Muscle layer of colon (tissue), 2 donors: Measurements from ENCODE around the gene RANBP9.

Experiments
- H3K27ac ChIP-seq: one replicate; pipeline ENCODE4 v1.7.0; 2013; ENCODE audit warnings: low read depth, mild to moderate bottlenecking, low read length, moderate library complexity
- H3K27me3 ChIP-seq, 2 donors: one replicate each; pipeline ENCODE4 v1.7.0; 2013; ENCODE audit warnings: low read length in 2 of 2, mild to moderate bottlenecking in 2 of 2; ENCODE audit not compliant: insufficient read depth in 2 of 2, control insufficient read depth in 1 of 2
- H3K36me3 ChIP-seq: one replicate; pipeline ENCODE4 v1.7.0; 2013; ENCODE audit warnings: mild to moderate bottlenecking, low read length; ENCODE audit not compliant: insufficient read depth
- H3K4me1 ChIP-seq: one replicate; pipeline ENCODE4 v1.7.0; 2013; ENCODE audit warnings: mild to moderate bottlenecking, low read length; ENCODE audit not compliant: insufficient read depth
- H3K4me3 ChIP-seq, 2 donors: one replicate each; pipeline ENCODE4 v1.7.0; 2013; ENCODE audit warnings: low read length in 2 of 2, low read depth in 1 of 2, mild to moderate bottlenecking in 1 of 2, moderate library complexity in 1 of 2
- H3K9ac ChIP-seq: one replicate; pipeline ENCODE4 v1.7.0; 2013; ENCODE audit warnings: low read length
- H3K9me3 ChIP-seq: one replicate; pipeline ENCODE4 v1.7.0; 2013; ENCODE audit warnings: mild to moderate bottlenecking, low read length
- donor health status: abdominal sarcoma.
- donor health status: Adenocarcinoma of cecum.

The RANBP9 gene

GRCh38 chr6:13711733-13712598, at the start of gene RANBP9:
Gene RANBP9, minus strand, starts transcription at chr6:13711835. Its CDS starts 330 bp downstream, at chr6:13711505.
- Histone ChIP-seq H3K9me3 (no peaks in the 10 kb centered on the region), H3K27me3 (no peaks in the 10 kb centered on the region), H3K9ac (peak within 1 kb of the TSS; percentile 95), H3K27ac (peak within 1 kb of the TSS; percentile 88), H3K4me3 (peak within 1 kb of the TSS; percentile 90 to 92), H3K4me1 (peaks cover 26% of the 10 kb centered on the region), H3K36me3 (no peaks in the 10 kb centered on the region)

DNA sequence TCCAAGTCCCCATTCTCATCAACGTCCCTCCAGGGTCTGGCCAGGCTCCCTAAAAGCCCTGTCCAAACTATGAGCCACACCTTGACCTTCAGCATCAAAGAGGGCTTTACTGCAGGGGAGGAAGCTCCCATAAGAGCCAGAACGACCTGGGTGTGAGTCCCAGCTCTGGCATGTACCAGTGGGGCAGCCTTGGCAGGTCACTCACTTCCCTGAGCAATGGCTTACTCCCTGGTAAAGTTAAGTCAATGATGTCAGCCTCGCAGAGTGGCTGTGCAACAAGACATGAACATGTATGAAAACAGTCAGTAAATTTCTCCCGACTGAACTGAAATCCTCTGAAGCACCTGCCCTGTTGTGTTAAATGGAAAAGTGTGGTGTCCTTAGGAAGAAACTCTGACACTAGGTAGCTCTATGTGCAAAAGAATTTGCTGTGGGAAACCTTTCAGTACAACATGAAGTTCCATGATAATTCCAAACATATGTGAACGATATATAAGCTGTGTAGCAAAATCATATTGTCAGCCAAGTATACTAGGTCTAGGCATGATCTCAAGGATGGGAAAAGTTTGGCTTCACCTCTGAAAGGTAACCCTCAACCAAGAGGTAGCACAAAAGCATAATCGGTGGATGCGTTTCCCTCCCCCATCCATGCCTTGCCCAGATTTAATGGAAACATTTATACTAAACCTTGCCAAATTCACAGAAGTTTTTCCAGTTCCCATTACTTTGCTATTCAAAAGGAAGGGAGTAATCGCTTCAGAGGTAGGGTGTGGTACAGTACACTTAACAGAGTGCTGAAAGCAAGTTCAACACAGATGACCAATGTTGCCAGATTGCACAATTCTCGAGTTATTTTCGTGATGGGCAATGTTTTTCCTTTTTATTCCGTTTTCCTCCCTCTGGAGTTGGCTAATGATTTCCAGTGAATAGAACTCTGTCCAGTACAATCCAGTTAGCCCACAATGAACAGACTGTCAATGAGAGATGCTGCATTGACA, 49.0 kb upstream of the RANBP9 start:
- H3K9me3 ChIP-seq = no peaks in the 10 kb centered on the region
- H3K4me1 ChIP-seq = peaks cover 15% of the 10 kb centered on the region
- H3K4me3 ChIP-seq = no peak overlapping the region
- H3K27me3 ChIP-seq = no peaks in the 10 kb centered on the region
- H3K9ac ChIP-seq = no peak overlapping the region
- H3K27ac ChIP-seq = no peak overlapping the region
- no peaks in the 10 kb centered on the region for H3K36me3 ChIP-seq

- Histone ChIP-seq H3K9me3 (no peaks in the 10 kb centered on the region), H3K4me3 (no peak overlapping the region), H3K4me1 (peaks cover 15% of the 10 kb centered on the region), H3K27ac (no peak overlapping the region), H3K36me3 (no peaks in the 10 kb centered on the region), H3K27me3 (no peaks in the 10 kb centered on the region), H3K9ac (no peak overlapping the region)
Observed at GRCh38 chr6:13759025-13759424, 47.4 kb upstream of the RANBP9 start.

DNA sequence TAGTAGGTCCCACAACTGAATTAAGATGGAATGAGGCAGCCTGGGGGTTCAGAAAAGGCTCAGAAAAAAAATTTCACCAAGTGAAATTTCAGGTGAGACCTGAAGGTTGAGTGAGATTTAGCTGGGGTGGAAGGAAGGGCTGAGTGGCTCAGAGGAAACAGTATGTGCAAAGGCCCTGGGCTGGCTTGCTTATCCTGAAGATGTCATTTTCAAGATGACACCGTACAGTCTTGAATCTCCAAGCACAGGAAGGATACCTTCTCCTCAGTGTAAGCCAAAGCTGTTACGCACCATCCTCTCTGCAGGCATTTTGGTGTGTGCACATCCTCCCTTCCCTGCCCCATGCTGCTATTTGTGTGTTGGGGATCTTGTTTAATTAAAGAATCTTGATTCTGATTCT, 43.0 kb upstream of the RANBP9 start:
- Histone ChIP-seq H3K4me3 (no peak overlapping the region), H3K9ac (no peak overlapping the region), H3K4me1 (no peaks in the 10 kb centered on the region), H3K27me3 (no peaks in the 10 kb centered on the region), H3K27ac (no peak overlapping the region), H3K36me3 (no peaks in the 10 kb centered on the region), H3K9me3 (no peaks in the 10 kb centered on the region)

DNA sequence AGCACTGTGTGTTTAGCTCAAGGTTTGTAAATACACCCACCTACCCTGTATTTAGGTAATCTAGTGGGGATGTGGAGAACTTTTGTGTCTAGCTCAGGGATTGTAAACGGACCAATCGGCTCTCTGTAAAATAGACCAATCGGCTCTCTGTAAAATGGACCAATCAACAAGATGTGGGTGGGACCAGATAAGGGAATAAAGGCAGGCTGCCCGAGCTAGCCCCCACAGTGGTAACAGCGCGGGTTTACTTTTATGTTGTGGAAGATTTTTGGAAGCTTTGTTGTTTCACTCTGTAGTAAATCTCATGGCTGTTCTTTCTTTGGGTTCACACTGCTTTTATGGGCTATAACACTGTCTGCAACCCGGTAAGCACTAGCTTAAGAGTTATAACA, 32.1 kb upstream of the RANBP9 start:
- no peaks in the 10 kb centered on the region for H3K9me3 ChIP-seq
- H3K4me3 ChIP-seq = no peak overlapping the region
- H3K27ac ChIP-seq = no peak overlapping the region
- H3K27me3 ChIP-seq = no peaks in the 10 kb centered on the region
- H3K9ac ChIP-seq = no peak overlapping the region
- no peaks in the 10 kb centered on the region for H3K4me1 ChIP-seq
- H3K36me3 ChIP-seq = no peaks in the 10 kb centered on the region

DNA sequence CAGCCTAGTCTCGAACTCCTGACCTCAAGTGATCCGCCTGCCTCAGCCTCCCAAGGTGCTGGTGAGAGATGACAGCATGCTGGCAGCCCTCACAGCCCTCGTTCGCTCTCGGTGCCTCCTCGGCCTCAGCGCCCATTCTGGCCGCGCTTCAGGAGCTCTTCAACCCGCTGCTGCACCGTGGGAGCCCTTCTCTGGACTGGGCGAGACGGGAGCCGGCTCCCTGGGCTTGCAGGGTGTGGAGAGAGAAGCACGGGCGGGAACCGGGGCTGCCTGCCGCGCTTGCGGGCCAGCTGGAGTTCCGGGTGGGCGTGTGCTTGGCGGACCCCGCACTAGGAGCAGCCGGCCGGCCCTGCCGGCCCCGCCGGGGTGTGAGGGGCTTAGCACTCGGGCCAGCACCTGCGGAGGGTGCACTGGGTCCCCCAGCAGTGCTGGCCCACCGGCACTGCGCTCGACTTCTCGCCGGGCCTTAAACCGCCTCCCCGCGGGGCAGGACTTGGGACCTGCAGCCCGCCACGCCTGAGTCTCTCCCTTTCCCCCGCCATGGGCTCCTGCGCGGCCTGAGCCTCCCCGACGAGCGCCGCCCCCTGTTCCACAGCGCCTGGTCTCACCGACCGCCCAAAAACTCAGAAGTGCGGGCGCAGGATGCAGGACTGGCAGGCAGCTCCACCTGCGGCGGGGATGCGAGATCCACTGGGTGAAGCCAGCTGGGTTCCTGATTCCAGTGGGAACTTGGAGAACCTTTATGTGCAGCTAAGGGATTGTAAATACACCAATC, 31.5 kb upstream of the RANBP9 start:
- Histone ChIP-seq H3K27me3 (no peaks in the 10 kb centered on the region), H3K9me3 (no peaks in the 10 kb centered on the region), H3K36me3 (no peaks in the 10 kb centered on the region), H3K27ac (no peak overlapping the region), H3K9ac (no peak overlapping the region), H3K4me1 (no peaks in the 10 kb centered on the region), H3K4me3 (no peak overlapping the region)

GRCh38 chr6:13741365-13741764, 29.7 kb upstream of the RANBP9 start:
- Histone ChIP-seq H3K4me1 (no peaks in the 10 kb centered on the region), H3K27me3 (no peaks in the 10 kb centered on the region), H3K36me3 (no peaks in the 10 kb centered on the region), H3K27ac (no peak overlapping the region), H3K9me3 (no peaks in the 10 kb centered on the region), H3K9ac (no peak overlapping the region), H3K4me3 (no peak overlapping the region)

- H3K36me3 ChIP-seq = no peaks in the 10 kb centered on the region
- no peak overlapping the region for H3K27ac ChIP-seq
- H3K27me3 ChIP-seq = no peaks in the 10 kb centered on the region
- H3K9me3 ChIP-seq = no peaks in the 10 kb centered on the region
- H3K9ac ChIP-seq = no peak overlapping the region
- H3K4me3 ChIP-seq = no peak overlapping the region
- peaks cover 11% of the 10 kb centered on the region for H3K4me1 ChIP-seq
Observed at GRCh38 chr6:13735031-13735430, 23.4 kb upstream of the RANBP9 start.

DNA sequence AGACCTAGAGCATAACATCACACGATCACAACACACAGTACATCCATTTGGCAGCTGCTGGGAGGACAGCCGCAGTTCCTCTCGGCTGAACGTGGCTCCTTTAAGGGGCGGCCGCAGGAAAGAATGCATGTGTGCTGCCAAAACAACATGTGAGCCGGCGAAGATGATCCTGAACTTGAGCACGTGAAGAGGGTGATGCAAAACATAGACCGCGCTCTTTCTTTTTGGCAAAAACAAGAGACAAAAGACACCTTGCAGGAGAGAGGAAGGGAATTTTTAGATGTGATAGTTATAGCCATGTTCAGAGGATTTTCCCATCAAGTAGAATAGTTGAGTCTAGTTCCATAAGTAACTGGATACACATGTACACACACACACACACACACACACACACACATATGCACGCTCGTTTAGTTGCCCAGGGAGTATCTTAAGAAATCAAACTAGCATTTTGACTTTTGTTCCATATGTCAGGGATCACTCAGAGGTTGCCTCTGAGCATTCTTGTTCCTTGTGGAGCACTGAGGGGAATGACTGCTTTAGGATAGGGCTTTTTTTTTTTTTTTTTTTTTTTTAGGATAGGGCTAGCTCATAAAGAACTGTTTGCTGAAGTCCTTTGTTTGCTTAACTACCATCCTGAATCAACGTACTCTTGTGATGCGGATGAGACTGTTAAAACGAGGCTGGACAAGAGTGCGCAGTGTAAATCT, 21.7 kb upstream of the RANBP9 start:
- H3K27ac ChIP-seq = peak overlapping the region; percentile 40
- H3K27me3 ChIP-seq = no peaks in the 10 kb centered on the region
- H3K4me3 ChIP-seq = peak overlapping the region in 1 of 2 donors; percentile 23
- no peaks in the 10 kb centered on the region for H3K9me3 ChIP-seq
- H3K9ac ChIP-seq = no peak overlapping the region
- H3K36me3 ChIP-seq = no peaks in the 10 kb centered on the region
- peaks cover 11% of the 10 kb centered on the region for H3K4me1 ChIP-seq

DNA sequence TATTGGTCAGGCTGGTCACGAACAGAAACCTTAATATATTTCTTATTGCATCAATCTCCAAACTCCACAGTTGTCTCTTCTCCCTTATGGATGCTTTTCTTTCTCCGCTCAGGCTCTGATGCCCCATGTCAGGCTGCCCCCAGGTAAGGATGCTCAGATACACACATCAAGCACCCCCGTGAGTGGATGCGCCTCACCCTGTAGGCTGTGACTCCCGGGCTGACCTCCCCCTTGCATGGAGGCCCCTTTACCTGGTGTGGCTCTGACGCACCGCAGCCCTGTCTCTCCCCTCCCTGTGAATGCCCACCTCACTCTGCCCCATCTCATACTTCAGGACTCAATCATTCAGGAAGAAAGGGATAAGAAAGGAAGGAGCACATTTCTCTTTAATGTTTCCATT, 19.1 kb upstream of the RANBP9 start:
- Histone ChIP-seq H3K9ac (no peak overlapping the region), H3K27ac (no peak overlapping the region), H3K4me3 (no peak overlapping the region), H3K4me1 (peaks cover 11% of the 10 kb centered on the region), H3K27me3 (no peaks in the 10 kb centered on the region), H3K9me3 (no peaks in the 10 kb centered on the region), H3K36me3 (no peaks in the 10 kb centered on the region)
